ENCODE measurements around the gene STK32C. TPM values are rescaled to one million over a fixed set of nuclear protein-coding genes. Genes with fewer than 3 reads are reported as not detected.

Gene STK32C
- total RNA-seq, 2 donors from 2014 or later, result 0.78 to 4.0 TPM

GRCh38 chr10:132254841-132255240 is 52.9 kb downstream of the STK32C start:
- ATAC-seq, result no peak
- intact Hi-C loops (cut with DNase I), result no loop called here
- 41 to 65% methylated on average over 7 to 14 of the region's 14 CpGs for WGBS, 2 donors
- Histone ChIP-seq H3K27ac (no peak overlapping the region), H3K4me1 (no peaks in the 10 kb centered on the region), H3K27me3 (no peaks in the 10 kb centered on the region), H3K36me3 (replicated peaks in 1 of 2; ENCODE audit: insufficient read depth in 1 of 2, low read depth in 2 of 2) (no peaks in the 10 kb centered on the region), H3K4me3 (no peak overlapping the region), H3K9me3 (no peaks in the 10 kb centered on the region)
- no peak for TF ChIP-seq POLR2A (IDR thresholded peaks at IDR 0.05)
- DNase-seq, result no peak

GRCh38 chr10:132253092-132253687 is 54.6 kb downstream of the STK32C start:
- ATAC-seq, result no peak
- DNase-seq, result no peak
- H3K27ac ChIP-seq, result no peak overlapping the region

GRCh38 chr10:132252412-132252811 is 55.3 kb downstream of the STK32C start:
- no peak overlapping the region for H3K4me3 ChIP-seq
- H3K27me3 ChIP-seq, result no peaks in the 10 kb centered on the region
- H3K27ac ChIP-seq, result no peak overlapping the region
- H3K4me1 ChIP-seq, result peaks cover 9% of the 10 kb centered on the region
- DNase-seq (no peak), ATAC-seq (no peak)
- WGBS, 2 donors, result 85 to 86% methylated on average over 11 to 17 of the region's 17 CpGs
- intact Hi-C loops (cut with DNase I), result no loop called here
- no peaks in the 10 kb centered on the region for H3K36me3 ChIP-seq (replicated peaks in 1 of 2; ENCODE audit: insufficient read depth in 1 of 2, low read depth in 2 of 2)
- no peak for TF ChIP-seq CTCF (IDR thresholded peaks at IDR 0.05)
- no peak for TF ChIP-seq POLR2A (IDR thresholded peaks at IDR 0.05)
- no peaks in the 10 kb centered on the region for H3K9me3 ChIP-seq

More at GRCh38 chr10:132253092-132253687, 54.6 kb downstream of the STK32C start:
- Histone ChIP-seq H3K9me3 (no peaks in the 10 kb centered on the region), H3K4me3 (no peak overlapping the region), H3K4me1 (peaks cover 6% of the 10 kb centered on the region), H3K27me3 (no peaks in the 10 kb centered on the region), H3K36me3 (replicated peaks in 1 of 2; ENCODE audit: insufficient read depth in 1 of 2, low read depth in 2 of 2) (no peaks in the 10 kb centered on the region)
- WGBS, 2 donors, result 53% methylated on average over 17 to 19 of the region's 19 CpGs
- intact Hi-C loops (cut with DNase I), result no loop called here
- TF ChIP-seq CTCF (IDR thresholded peaks at IDR 0.05) (no peak), POLR2A (IDR thresholded peaks at IDR 0.05) (no peak)

GRCh38 chr10:132251928-132252327 is 55.8 kb downstream of the STK32C start:
- intact Hi-C loops (cut with DNase I), result no loop called here
- Histone ChIP-seq H3K27ac (no peak overlapping the region), H3K9me3 (no peaks in the 10 kb centered on the region), H3K27me3 (no peaks in the 10 kb centered on the region), H3K4me3 (no peak overlapping the region), H3K36me3 (replicated peaks in 1 of 2; ENCODE audit: insufficient read depth in 1 of 2, low read depth in 2 of 2) (no peaks in the 10 kb centered on the region), H3K4me1 (peaks cover 9% of the 10 kb centered on the region)
- no peak for ATAC-seq
- no peak for TF ChIP-seq POLR2A (IDR thresholded peaks at IDR 0.05)
- no peak for TF ChIP-seq CTCF (IDR thresholded peaks at IDR 0.05)
- no peak for DNase-seq
- WGBS, 2 donors, result 90 to 93% methylated on average over 5 to 6 of the region's 6 CpGs

GRCh38 chr10:132250481-132251475 is 57.0 kb downstream of the STK32C start:
- TF ChIP-seq POLR2A (IDR thresholded peaks at IDR 0.05) (no peak), CTCF (IDR thresholded peaks at IDR 0.05) (no peak)
- ATAC-seq (no peak), DNase-seq (no peak)
- no peaks in the 10 kb centered on the region for H3K27me3 ChIP-seq
- H3K36me3 ChIP-seq (replicated peaks in 1 of 2; ENCODE audit: insufficient read depth in 1 of 2, low read depth in 2 of 2), result no peaks in the 10 kb centered on the region
- intact Hi-C loops (cut with DNase I), result no loop called here
- no peaks in the 10 kb centered on the region for H3K9me3 ChIP-seq
- no peak overlapping the region for H3K27ac ChIP-seq
- H3K4me1 ChIP-seq, result peaks cover 9% of the 10 kb centered on the region
- 83% methylated on average over 6 to 25 of the region's 30 CpGs for WGBS, 2 donors
- no peak overlapping the region for H3K4me3 ChIP-seq

Data from body of pancreas (tissue), 4 donors.